DND-41 (cell line): ENCODE results near the gene RAB11FIP5.

Experiments
- ATAC-seq: fragments of 200-7000 bp; cut with Tn5 transposase; 3 replicates; pipeline ENCODE4 v1.9.1; 2021; ENCODE audit warnings: low read depth; ENCODE audit not compliant: insufficient read depth
- DNase-seq: peaks from one replicate; pipeline ENCODE4 v3.0.0-alpha.2; 2020
- H2AFZ ChIP-seq: 2 replicates; pipeline ENCODE4 v1.6.0; 2012; ENCODE audit warnings: low read depth, low read length
- H3K27ac ChIP-seq: 2 replicates; pipeline ENCODE4 v1.5.1; 2012; ENCODE audit warnings: low read length, inconsistent platforms
- H3K27me3 ChIP-seq: fragments of 200-600 bp; sonication (generic); 2 replicates; pipeline ENCODE4 v1.6.0; 2012; ENCODE audit warnings: low read length, mild to moderate bottlenecking, inconsistent platforms; ENCODE audit not compliant: insufficient read depth, poor library complexity
- H3K36me3 ChIP-seq: 2 replicates; pipeline ENCODE4 v1.5.1; 2012; ENCODE audit warnings: low read length, inconsistent platforms; ENCODE audit not compliant: insufficient read depth
- H3K4me1 ChIP-seq: 2 replicates; pipeline ENCODE4 v1.5.1; 2012; ENCODE audit warnings: mild to moderate bottlenecking, low read length; ENCODE audit not compliant: insufficient read depth
- H3K4me2 ChIP-seq: 2 replicates; pipeline ENCODE4 v1.6.0; 2012; ENCODE audit warnings: mild to moderate bottlenecking, moderate library complexity, low read length, inconsistent platforms; ENCODE audit not compliant: insufficient read depth
- H3K4me3 ChIP-seq, 2 experiments: fragments of 200-600 bp in 1 of 2; shearing (Covaris generic) in 1 of 2; 2 replicates each; pipeline ENCODE4 v1.5.1; 2012 to 2016; ENCODE audit warnings: inconsistent platforms in 2 of 2, low read length in 2 of 2, mild to moderate bottlenecking in 2 of 2, low read depth in 1 of 2, moderate library complexity in 1 of 2
- H3K79me2 ChIP-seq: 2 replicates; pipeline ENCODE4 v1.6.0; 2012; ENCODE audit warnings: low read length, inconsistent platforms; ENCODE audit not compliant: insufficient read depth
- H3K9ac ChIP-seq: 2 replicates; pipeline ENCODE4 v1.6.0; 2012; ENCODE audit warnings: low read depth, mild to moderate bottlenecking, inconsistent platforms, low read length, moderate library complexity
- H3K9me3 ChIP-seq: 2 replicates; pipeline ENCODE4 v1.5.1; 2012; ENCODE audit warnings: low read length, moderate library complexity, mild to moderate bottlenecking, inconsistent platforms; ENCODE audit not compliant: insufficient read depth, severe bottlenecking
- H4K20me1 ChIP-seq: 2 replicates; pipeline ENCODE4 v1.6.0; 2012; ENCODE audit warnings: low read length; ENCODE audit not compliant: insufficient read depth
- CTCF ChIP-seq: IDR thresholded peaks from 2 replicates; pipeline ENCODE4 v1.5.1; 2012; ENCODE audit warnings: borderline replicate concordance, low read length, moderate library complexity, mild to moderate bottlenecking; ENCODE audit not compliant: poor library complexity, severe bottlenecking; ENCODE audit errors: extremely low read depth
- EZH2 ChIP-seq: IDR thresholded peaks from 3 replicates; pipeline ENCODE4 v1.6.1; 2012; ENCODE audit warnings: borderline replicate concordance, low read depth, mild to moderate bottlenecking, moderate library complexity, low read length, inconsistent platforms; ENCODE audit not compliant: severe bottlenecking

RAB11FIP5 gene

GRCh38 chr2:73089270-73090030, 23.3 kb downstream of the RAB11FIP5 start:
- TF ChIP-seq EZH2 (no peak), CTCF (no peak)
- no peak for DNase-seq
- H3K9ac ChIP-seq = no peak overlapping the region

GRCh38 chr2:73088703-73089102, 24.0 kb downstream of the RAB11FIP5 start:
- no peak overlapping the region for H3K27ac ChIP-seq
- no peaks in the 10 kb centered on the region for H4K20me1 ChIP-seq
- H3K79me2 ChIP-seq = no peaks in the 10 kb centered on the region
- DNase-seq = no peak
- H3K36me3 ChIP-seq = no peaks in the 10 kb centered on the region
- peaks cover 16% of the 10 kb centered on the region for H3K27me3 ChIP-seq
- TF ChIP-seq EZH2 (no peak), CTCF (no peak)
- H3K4me2 ChIP-seq = no peak overlapping the region
- no peak overlapping the region for H3K4me3 ChIP-seq
- no peaks in the 10 kb centered on the region for H3K9me3 ChIP-seq
- no peak overlapping the region for H2AFZ ChIP-seq
- H3K9ac ChIP-seq = no peak overlapping the region
- no peak for ATAC-seq
- no peaks in the 10 kb centered on the region for H3K4me1 ChIP-seq

More at GRCh38 chr2:73089270-73090030, 23.3 kb downstream of the RAB11FIP5 start:
- Histone ChIP-seq H3K4me3 (no peak overlapping the region), H3K36me3 (no peaks in the 10 kb centered on the region), H2AFZ (no peak overlapping the region), H4K20me1 (no peaks in the 10 kb centered on the region), H3K79me2 (no peaks in the 10 kb centered on the region), H3K27ac (no peak overlapping the region), H3K4me2 (no peak overlapping the region), H3K27me3 (peaks cover 16% of the 10 kb centered on the region), H3K4me1 (no peaks in the 10 kb centered on the region), H3K9me3 (no peaks in the 10 kb centered on the region)
- no peak for ATAC-seq

GRCh38 chr2:73088211-73088610, 24.5 kb downstream of the RAB11FIP5 start:
- H3K36me3 ChIP-seq = no peaks in the 10 kb centered on the region
- H3K27me3 ChIP-seq = peaks cover 16% of the 10 kb centered on the region
- H2AFZ ChIP-seq = no peak overlapping the region
- H3K9ac ChIP-seq = no peak overlapping the region
- H3K4me1 ChIP-seq = no peaks in the 10 kb centered on the region
- no peaks in the 10 kb centered on the region for H3K79me2 ChIP-seq
- no peak for DNase-seq
- H3K27ac ChIP-seq = no peak overlapping the region
- no peak for ATAC-seq
- no peak for TF ChIP-seq CTCF
- no peak for TF ChIP-seq EZH2
- H3K4me2 ChIP-seq = no peak overlapping the region
- no peaks in the 10 kb centered on the region for H4K20me1 ChIP-seq
- H3K4me3 ChIP-seq = no peak overlapping the region
- H3K9me3 ChIP-seq = no peaks in the 10 kb centered on the region
